ENCODE data around the gene THBD. TPM values are rescaled to one million over a fixed set of nuclear protein-coding genes. Genes with fewer than 3 reads are reported as not detected.
A peak's percentile ranks its signal among the peaks of the same experiment; 100 is the strongest.

The THBD gene
- total RNA-seq, 1 donor from 2014 or later: 326 TPM

DNA sequence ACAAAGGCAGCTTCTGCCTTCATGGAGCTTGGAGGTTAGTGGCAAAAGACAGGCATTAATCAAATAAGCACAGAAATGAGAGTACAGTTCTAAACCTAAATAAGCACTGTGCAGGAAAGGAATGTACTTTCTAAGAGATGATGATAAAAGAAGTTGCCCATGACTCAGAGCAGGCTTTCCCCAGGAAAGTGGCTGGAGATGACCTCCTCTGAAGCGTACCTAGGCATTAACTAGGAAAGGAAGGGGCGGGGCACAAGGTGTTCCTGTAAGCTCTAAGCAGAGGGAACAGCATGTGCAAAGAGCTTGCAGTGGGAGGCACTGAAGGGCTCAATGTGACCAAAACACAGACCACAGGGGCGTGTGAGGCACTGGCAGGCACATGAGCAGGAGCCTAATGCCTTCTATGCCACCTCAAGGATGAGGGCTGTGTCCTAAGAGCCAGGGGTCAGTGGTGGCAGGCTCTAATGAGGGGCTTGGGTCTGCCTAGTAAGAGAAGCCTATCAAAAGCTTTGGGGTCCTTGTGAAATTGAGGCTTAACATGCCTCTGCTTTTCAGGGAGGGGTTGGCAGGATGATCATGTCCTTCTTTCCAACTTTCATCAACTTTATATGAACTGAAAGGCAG is 9.5 kb downstream of the THBD start:
- DNase-seq (ENCODE audit: low spot score in 2 of 2): no peak
- H3K4me3 ChIP-seq: no peak overlapping the region
- H3K9me3 ChIP-seq: no peaks in the 10 kb centered on the region
- intact Hi-C loops (cut with DNase I): no loop called here
- H3K36me3 ChIP-seq: no peaks in the 10 kb centered on the region
- no peak overlapping the region for H3K27ac ChIP-seq
- no peaks in the 10 kb centered on the region for H3K4me1 ChIP-seq
- TF ChIP-seq, protein P1, sequence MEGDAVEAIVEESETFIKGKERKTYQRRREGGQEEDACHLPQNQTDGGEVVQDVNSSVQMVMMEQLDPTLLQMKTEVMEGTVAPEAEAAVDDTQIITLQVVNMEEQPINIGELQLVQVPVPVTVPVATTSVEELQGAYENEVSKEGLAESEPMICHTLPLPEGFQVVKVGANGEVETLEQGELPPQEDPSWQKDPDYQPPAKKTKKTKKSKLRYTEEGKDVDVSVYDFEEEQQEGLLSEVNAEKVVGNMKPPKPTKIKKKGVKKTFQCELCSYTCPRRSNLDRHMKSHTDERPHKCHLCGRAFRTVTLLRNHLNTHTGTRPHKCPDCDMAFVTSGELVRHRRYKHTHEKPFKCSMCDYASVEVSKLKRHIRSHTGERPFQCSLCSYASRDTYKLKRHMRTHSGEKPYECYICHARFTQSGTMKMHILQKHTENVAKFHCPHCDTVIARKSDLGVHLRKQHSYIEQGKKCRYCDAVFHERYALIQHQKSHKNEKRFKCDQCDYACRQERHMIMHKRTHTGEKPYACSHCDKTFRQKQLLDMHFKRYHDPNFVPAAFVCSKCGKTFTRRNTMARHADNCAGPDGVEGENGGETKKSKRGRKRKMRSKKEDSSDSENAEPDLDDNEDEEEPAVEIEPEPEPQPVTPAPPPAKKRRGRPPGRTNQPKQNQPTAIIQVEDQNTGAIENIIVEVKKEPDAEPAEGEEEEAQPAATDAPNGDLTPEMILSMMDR (IDR thresholded peaks at IDR 0.05): no peak
- H3K27me3 ChIP-seq: no peaks in the 10 kb centered on the region

DNA sequence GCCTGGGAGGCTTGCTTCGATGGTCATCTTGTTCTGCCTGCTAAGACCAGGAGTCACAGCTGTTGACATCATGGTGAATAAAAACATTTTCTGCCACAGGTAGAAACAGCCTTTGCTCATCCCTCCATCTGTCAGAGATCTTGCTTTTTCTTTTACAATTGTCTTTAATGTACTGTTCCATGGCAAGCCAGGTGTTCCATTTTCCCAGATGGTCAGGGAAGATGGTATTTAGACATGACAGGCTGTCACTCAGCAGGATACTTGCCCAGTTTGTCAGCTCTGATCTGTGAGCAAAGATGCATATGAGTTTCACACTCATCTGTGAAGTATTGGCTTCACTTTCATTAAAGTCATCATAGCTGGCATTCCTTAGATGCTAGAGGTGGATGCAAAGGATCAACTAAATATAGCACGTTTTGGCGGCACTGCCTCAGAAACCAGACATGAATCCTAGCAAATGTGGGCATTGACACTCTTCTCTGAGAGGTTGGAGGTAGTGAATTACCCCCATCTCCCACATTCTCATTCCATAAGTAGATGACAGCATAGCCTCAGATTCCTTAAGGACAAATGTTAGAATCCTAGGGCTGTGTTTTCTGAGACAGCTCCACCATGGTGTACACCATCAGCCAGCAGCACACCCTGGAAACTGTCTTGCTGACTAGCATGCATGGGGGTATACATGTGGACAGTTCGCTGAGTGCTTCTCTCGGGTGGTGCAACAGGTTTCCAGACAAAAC is 10.2 kb downstream of the THBD start:
- Histone ChIP-seq H3K27me3 (no peaks in the 10 kb centered on the region), H3K36me3 (no peaks in the 10 kb centered on the region), H3K4me3 (no peak overlapping the region), H3K9me3 (no peaks in the 10 kb centered on the region), H3K4me1 (no peaks in the 10 kb centered on the region), H3K27ac (no peak overlapping the region)
- no peak for DNase-seq (ENCODE audit: low spot score in 2 of 2)
- TF ChIP-seq, protein P1 (IDR thresholded peaks at IDR 0.05): no peak
- intact Hi-C loops (cut with DNase I): no loop called here

DNA sequence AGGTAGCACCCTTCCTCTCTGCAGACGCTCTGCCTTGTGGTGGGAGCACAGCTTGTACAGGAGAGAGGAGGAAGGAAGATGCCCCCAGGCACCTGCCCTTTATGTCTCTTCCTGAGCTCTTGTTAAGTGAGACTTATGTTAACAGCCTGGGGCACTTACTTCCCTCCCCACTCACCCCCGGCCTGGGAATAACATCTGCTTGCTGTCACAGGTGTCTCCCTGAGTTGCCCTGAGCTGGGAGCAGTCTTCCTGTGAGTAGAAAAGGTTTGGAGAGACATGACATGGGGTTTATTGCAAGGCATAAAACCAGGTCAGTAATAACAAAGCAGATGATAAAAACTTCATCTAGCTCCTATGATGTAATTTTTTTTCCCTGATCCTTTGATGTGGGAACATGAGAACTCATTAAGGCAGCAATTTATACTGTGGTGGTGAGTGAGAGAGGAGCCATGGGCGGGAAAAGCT is 12.4 kb downstream of the THBD start:
- H3K4me3 ChIP-seq: no peak overlapping the region
- no peaks in the 10 kb centered on the region for H3K27me3 ChIP-seq
- H3K4me1 ChIP-seq: no peaks in the 10 kb centered on the region
- H3K27ac ChIP-seq: no peak overlapping the region
- intact Hi-C loops (cut with DNase I): no loop called here
- H3K9me3 ChIP-seq: no peaks in the 10 kb centered on the region
- H3K36me3 ChIP-seq: no peaks in the 10 kb centered on the region
- DNase-seq (ENCODE audit: low spot score in 2 of 2): no peak
- TF ChIP-seq, protein P1 (IDR thresholded peaks at IDR 0.05): no peak

DNA sequence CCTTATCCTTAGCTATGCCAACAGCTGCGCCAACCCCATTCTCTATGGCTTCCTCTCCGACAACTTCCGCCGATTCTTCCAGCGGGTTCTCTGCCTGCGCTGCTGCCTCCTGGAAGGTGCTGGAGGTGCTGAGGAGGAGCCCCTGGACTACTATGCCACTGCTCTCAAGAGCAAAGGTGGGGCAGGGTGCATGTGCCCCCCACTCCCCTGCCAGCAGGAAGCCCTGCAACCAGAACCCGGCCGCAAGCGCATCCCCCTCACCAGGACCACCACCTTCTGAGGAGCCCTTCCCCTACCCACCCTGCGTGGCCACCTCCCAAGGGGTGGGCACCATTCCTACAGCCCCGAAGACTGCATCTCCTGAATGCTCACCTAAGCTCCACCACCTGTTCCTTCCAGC is 13.1 kb downstream of the THBD start:
- TF ChIP-seq, protein P1 (IDR thresholded peaks at IDR 0.05): no peak
- H3K27me3 ChIP-seq: no peaks in the 10 kb centered on the region
- H3K9me3 ChIP-seq: no peaks in the 10 kb centered on the region
- H3K36me3 ChIP-seq: no peaks in the 10 kb centered on the region
- intact Hi-C loops (cut with DNase I): no loop called here
- H3K4me3 ChIP-seq: no peak overlapping the region
- DNase-seq (ENCODE audit: low spot score in 2 of 2): no peak
- H3K27ac ChIP-seq: no peak overlapping the region
- H3K4me1 ChIP-seq: no peaks in the 10 kb centered on the region

DNA sequence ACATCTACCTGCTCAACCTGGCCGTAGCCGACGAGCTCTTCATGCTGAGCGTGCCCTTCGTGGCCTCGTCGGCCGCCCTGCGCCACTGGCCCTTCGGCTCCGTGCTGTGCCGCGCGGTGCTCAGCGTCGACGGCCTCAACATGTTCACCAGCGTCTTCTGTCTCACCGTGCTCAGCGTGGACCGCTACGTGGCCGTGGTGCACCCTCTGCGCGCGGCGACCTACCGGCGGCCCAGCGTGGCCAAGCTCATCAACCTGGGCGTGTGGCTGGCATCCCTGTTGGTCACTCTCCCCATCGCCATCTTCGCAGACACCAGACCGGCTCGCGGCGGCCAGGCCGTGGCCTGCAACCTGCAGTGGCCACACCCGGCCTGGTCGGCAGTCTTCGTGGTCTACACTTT is 13.7 kb downstream of the THBD start:
- TF ChIP-seq, protein P1 (IDR thresholded peaks at IDR 0.05): no peak
- Histone ChIP-seq H3K4me3 (peak overlapping the region in 1 of 2 donors; percentile 49), H3K9me3 (no peaks in the 10 kb centered on the region), H3K27ac (no peak overlapping the region), H3K4me1 (no peaks in the 10 kb centered on the region), H3K27me3 (no peaks in the 10 kb centered on the region), H3K36me3 (no peaks in the 10 kb centered on the region)
- no peak for DNase-seq (ENCODE audit: low spot score in 2 of 2)
- intact Hi-C loops (cut with DNase I): no loop called here
